Measurements from ENCODE around the gene PACSIN2.
"Not testable (repeated sequence)": the region's sequence is repeated elsewhere in the genome, so short reads cannot be mapped to it uniquely, and the experiment has no call there.

The PACSIN2 gene

DNA sequence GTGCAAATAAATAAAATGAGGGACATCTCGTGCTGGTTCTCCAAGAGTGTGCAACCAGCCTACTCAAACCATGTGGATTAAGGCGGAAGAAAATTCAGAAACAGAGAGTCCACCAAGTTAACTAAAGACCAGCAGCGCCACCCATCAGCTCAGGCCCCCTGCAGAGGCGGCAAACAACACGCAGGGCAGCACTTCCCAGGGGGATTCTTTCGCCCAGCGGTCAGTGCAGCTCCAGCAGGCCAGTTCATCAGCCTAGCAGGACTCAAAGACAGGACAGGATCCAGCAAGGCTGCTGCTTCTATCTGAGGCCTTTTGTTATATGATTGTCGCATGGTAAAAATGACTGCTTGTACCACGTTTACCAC is 51.7 kb downstream of the PACSIN2 start:
- no peak for DNase-seq

DNA sequence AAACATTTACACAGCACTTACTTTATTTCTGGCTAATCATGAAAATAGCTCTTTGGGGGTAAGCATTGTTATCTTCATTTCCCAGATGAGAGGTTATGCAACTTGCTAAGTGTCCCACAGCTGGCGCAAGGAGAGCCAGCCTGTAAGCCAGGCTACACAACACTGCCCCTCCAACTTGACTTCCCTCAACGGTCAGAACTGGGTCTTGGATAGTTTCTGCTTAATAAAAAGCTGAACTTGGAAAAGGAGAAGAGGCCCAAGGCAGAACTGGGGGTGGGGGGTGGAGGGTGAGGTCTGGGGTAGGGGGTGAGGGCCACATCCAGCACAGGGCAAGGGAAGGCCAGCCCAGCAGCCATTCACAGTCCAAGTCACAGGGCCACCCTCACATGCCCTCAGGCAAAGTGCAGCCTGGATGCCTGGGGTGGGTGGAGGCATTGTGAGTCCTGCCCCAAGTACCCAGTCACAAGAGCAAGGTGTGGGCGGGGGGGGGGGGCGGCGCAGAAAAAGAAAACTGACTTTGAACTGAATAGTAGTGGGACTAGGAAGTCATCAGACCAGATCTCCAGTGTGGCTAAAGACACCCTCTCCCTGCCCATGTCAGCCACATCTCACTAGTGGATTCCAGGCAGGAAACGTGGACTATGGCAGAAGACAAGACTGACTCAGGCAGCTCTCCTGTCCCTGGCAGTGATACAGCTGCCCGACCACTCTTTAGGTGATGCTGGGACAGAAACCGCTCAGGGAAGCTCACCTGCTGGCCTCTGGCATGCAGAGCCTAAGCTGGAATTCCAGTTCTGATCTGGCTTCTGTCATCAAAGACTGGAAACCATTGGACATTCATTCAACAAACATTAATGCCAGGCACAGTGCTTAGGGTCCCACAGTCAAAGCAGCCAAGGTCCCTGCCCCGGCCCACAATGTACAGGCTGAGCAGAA is 52.4 kb downstream of the PACSIN2 start:
- no peak for DNase-seq

DNA sequence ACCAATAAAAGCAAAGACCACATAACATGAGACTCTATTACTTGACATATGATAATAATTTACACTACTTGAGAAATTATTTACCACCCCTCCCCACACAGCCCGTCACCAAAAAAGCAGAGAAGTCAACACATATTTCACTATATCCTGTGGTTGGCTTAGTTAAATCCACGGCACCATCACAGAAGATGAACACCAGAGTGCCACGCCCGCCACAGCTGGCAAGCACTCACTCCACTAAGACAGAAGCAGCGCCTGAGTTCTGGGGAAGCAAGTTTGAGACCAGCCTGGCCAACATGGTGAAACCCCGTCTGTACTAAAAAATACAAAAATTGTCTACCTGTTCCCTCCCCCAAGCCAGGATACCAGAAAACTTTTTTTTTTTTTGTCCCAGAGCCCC is 53.1 kb downstream of the PACSIN2 start:
- DNase-seq: no peak

DNA sequence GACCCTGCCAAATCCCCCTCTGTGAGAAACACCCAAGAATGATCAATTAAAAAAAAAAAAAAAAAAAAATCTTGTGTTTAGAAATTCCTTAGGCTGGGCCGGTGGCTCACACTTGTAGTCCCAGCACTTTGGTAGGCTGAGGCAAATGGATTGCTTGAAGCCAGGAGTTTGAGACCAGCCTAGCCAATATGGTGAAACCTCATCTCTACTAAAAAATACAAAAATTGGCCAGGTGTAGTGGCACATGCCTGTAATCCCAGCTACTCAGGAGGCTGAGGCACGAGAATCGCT is 53.6 kb downstream of the PACSIN2 start:
- DNase-seq: not testable (repeated sequence)

DNA sequence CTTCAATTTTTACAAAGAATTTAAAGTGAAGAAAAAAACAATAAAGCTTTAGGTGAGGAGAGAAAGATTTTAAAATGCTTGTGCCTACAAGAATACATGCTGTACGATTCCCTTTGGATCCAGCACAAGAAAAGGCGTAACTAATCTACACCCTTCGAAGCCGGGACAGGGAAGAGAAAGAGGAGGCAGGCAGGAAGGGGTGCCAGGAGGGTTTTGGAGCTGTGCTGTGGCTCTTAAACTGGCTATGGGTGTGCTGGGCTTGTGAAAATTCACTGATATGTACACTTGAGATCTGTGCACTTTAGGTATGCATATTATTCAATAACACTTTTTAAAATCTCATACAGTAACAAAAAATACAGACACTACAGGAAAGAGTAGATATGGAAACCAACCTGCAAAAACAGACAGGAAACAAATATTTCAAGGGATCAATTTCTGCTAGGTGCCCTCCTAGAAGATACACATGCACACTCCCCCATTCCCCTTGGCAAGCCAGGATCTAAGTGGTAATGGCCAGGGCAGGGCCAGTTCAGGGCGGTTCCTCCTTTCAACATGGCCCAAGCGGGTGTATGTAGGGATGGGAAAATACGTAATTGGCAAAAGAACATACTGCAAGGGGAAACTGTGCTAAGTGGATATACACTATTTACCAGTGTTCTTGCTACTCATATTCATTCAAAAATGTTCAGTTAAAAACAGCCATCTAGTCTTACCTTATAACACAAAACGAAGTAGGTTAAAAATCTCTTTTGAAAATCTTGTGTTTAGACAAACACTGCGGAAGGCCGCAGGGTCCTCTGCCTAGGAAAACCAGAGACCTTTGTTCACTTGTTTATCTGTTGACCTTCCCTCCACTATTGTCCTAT is 54.2 kb downstream of the PACSIN2 start:
- DNase-seq: no peak

DNA sequence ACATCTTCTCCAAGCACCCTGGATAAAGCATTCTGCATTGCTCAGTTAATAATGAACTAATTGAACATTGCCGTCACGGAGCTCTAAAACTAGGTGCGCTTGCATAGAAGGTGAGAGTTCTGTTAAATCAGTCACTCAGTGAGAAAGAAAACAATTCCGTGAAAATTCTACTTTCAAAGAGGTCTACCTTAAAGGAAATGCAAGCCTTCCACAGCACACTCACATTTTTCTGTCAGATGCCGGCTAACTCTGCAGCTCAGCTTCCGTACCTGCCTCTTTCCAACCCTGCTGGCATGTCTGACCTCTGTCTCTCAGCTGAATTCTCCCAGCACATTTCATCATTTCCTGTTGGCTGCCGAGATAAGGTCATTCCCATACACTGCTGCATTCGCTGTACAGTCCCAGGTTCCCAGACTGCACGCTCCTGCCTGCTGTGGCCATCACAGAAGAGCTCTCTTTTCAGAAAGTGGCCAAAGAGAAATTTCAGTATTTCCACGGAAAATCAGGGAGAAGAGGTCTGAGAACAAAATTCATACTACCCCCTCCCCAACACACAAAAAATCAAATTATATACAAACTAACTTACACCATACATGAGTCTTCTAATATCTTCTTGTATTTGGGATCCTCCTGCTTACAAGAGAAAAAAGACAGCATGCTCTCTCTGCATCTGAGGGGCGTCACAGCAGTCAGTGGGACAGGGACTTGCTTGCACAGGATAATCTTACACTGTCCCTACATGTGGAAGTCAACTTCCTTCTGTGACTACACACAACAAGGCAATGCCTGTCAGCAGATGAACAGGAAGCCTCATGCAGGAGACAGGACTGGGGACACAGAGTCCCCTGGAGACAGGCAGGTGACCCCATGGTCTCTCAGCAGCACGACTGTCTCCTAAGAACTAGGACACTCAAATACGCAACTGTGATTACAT is 55.1 kb downstream of the PACSIN2 start:
- no peak for DNase-seq

DNA sequence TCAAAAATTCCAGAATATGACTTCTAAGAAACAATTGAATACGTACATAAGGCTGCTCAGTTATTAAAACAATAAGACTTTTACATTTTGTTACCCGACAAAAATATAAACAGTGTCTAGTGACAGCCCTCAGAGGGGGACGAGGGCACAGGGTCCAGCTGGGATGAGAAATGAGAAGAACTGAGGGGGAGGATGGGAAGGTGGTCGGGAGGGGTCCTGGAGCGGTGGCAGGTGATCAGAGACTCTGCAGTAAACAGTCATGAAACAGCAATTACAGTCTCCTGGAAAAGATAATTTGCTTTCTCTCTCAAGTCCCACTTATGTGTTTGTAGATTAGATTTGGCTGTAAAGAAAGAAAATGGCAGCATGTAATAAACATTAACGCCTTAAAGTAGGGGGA is 56.0 kb downstream of the PACSIN2 start:
- DNase-seq: no peak

DNA sequence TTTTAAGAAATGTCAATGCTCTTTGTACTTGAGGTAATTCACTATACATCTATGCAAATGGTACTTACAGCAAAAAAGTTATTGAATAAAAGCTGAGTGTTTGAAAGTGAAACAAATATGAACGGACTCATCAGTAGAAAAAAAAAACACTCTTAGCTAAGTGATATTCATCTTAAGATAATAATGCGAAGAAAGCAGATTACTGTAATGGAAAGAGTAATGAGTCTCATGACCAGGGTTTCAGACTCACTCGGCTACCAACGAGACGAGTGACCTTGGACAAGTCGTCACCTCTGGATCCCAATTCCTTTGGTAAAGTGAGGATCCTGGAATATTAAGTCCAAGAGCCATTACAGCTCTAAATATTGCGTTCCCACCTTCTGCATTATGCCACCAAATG is 57.0 kb downstream of the PACSIN2 start:
- no peak for DNase-seq

DNA sequence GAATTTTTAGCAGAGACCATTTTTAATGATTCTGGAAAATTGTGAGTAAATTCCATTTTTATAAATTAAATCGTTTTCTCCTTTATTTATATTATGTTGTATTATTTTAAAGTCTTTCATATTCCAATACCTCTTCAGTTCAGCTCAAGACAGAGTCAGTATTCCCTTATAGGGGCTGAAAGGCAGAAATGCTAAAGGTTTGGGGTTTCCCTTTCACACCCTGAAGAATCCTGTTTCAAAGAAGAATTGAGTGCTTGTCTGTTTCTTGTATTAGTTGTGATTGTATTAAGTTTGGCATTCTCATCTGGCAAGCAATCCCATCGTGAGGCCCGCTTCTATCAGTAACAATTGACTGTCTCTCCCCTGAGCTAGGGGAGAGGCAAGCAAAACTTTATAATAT is 57.4 kb downstream of the PACSIN2 start:
- DNase-seq: no peak

DNA sequence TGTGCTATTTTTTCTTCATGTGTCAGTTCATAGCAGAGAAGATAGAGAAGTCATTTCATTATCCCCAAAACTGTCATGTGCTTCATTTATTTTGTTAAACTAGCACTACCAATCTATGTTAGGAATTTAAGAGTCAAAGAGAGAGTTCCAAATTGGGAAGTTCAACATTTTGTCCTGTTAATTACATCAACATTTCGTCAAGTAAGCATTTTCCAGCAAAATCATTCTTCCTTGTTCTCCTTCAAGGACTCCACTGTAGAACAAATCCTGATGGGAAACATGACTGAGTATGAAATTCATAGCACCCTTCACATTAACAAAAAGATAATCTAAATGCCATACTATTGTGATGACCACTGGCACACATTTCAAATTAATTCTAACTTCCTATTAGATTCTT is 59.1 kb downstream of the PACSIN2 start:
- DNase-seq: no peak

DNA sequence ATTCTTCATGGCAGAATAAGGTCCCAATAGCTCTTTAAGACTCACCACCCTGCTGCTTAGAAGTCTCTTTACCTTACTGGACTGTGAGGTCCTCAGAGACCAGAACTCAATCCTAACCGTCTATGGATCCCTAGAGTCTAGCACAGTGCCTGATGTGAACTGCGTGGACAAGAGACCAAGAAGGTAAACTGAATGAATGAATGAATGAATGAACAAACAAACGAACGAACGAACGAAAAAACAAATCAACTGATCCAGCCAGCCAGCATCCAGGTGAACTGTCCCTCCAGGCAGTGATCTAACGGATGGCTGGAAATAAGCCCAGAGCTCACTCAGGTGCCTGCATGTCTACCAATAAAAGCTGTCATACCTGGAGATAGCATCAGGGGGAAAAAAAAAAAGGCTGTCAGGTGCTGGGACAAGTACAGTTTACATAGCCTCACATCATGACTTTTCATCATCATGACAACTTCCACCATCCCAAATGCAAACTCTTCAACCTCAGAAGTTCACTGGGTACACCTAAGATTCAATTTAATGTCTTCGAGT is 59.8 kb downstream of the PACSIN2 start:
- DNase-seq: no peak

DNA sequence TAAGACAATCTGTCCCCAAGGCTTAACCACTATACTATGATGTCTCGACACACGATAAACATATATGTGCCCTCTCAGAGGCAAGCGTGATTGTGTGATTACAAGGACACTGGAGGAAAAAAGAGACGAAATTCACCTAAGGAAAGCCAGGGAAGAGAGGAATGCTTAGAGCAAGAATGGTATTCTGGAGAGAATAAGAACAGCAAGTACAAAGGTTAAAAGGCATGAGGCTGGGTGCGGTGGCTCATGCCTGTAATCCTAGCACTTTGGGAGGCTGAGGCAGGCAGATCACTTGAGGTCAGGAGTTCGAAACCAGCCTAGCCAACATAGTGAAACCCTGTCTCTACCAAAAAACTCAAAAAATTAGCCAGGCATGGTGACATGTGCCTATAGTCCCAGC is 61.2 kb downstream of the PACSIN2 start:
- not testable (repeated sequence) for DNase-seq

DNA sequence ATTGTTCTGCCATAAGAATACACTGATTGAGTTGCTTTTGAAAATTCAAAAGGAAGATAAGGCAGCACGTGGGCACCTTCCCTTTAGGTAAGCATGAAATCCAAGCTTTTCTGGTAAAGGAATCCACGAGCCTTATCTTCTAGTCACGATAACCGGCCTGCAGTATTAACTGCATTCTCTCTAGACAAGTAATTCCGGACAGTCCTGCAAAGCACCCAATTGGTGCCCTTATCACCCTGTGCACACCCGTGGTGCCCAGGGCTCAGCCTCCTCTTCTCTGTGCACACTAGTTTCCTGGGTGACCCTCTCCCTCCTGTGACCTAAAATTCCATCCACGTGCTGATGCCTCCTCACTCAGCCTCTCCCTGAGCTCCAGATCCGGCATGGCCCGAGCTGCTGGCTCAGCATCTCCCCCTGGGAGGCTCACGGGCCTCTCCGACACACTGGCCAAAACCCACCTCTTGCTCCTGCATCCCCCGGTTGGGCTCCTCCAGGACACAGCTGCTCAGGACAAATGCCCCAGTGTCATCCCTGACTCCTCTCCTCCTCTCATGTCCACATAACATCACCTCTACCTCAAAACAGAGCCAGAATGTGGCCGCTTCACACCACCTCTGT is 63.7 kb downstream of the PACSIN2 start:
- DNase-seq: no peak

DNA sequence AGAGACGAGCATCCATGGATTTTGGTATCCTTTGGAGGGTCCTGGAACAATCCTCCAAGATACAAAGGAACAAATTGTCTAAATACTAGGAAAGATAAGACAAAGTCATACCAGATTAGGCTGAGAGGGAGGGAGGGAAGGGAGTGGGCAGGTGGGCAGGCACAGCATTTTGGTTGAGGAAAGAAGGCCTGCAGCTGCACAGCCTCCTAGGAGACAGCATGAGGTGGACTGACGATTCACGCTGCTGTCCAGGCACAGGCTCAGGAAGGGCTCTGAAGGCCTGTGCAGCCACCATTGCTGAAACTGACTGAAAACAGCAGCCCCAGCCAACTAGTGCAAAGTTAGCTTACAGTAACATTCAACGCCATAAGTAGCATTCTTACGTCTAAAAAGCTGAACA is 64.7 kb downstream of the PACSIN2 start:
- no peak for DNase-seq

DNA sequence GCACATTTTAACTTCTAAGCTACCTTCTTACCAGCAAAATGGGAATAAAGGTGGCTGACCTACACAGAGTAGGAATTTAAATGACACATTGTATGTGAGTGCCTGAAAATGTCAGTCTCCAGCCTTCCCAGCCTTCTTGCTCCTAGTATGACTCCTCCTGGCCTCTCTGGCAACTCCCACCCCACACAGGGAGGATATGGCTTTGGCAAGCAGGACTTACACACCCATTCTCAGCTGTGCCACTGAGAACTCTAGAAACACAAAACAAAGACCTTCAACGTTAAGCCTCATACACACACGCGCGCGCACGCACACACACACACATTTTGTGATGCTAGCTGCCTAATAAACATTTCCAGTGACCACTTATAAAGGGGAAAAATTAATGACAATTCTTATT is 65.8 kb downstream of the PACSIN2 start:
- DNase-seq: no peak

DNA sequence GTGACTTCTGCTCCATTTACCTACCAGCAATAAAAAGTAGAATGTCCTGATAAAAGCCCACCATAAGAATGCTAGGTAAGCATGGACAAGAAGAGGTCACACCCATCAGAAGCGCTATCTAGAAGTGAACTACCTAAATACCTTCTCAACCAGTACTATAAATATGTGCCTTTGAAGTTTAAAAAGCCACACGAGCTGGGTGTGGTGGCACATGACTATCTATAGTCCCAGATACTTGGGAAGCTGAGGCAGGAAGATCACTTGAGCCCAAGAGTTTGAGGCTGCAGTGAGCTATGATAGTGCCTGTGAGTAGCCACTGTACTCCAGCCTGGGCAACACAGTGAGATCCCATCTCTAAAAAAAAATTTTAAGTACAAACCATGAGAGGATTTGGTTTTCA is 66.7 kb downstream of the PACSIN2 start:
- DNase-seq: no peak

DNA sequence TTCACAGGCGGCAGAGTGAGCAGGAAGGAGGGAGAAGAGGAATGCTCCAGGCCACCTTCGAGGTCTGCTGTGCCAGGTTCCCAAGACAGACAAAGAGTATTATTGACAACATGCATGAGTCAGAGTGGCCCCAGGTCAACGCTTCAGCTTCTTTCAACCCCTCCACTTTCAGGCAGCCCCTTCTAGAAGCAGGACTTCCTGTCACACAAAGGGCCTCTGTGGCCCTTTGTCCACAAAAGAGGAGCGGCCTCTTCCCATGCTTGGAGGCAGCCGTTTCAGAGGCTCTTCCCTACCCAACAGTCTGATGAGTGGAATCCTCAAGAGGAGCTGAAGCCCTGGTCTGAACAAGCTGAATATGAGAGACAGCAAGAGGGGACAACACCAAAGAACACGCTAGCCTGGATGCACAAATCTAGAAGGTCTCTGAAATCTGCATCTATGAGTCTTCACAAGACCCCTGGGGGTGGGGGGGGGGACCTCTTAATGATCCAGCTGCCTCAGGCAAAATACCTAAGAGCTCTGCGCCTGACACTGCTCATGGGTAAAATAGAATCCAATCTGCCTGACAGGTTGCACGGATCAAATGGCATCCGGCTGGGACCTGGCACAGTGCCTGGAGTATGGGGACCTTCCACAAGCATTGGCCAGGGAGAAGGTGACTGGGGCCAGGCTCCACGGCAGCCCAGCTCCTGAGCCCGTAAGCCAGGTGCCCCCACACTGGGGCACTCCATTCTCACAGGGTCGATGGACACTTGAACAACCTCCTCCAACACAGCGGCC is 67.5 kb downstream of the PACSIN2 start:
- peak; percentile 80 for DNase-seq

DNA sequence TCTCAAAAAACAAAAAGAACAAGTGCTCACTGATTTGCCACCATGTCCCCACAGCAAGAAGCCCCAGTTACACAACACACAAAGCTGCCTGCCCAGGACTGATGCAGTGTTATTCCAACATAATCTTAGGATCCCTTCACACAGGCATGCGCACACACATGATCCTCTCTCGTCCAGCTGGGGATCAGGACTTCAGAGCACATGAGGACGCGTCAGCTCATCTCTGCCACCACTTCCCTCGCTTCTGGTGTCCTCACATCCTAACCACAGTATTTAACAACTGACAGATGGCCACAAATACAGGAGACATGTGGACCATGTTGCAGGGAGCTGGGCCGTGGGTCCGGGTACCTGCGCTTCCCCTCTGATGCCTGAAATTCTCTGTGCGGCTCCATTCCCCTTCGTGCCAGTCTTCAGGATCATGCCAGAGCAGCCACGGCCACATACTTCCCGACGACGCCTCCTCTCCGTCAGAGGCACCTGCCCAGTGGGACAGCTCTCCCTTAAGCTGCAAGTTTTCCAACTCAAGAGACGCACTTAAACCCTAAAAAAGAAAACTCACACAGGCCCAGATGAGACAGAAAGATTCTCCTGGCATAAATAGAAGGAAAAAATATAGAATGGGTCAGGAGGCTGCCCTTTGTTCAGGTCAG is 68.3 kb downstream of the PACSIN2 start:
- DNase-seq: no peak

DNA sequence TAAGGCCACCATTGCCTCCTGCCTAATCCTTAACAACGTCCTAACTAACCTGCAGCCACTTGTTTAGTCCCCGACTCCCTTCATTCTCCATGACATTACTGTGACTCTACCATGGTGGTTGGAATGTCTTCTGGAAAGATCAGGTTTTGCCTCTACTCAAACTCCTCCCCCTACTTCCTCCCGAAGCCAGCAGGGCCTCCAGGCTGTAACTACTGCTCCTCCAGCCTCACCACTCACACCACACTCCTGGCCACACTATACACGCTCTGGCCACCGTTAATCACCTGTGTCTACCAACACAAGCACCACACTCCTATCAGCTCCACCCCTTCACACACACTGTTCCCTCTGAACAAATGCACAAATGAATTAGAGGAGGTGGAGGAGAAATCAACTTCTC is 69.2 kb downstream of the PACSIN2 start:
- DNase-seq: no peak

DNA sequence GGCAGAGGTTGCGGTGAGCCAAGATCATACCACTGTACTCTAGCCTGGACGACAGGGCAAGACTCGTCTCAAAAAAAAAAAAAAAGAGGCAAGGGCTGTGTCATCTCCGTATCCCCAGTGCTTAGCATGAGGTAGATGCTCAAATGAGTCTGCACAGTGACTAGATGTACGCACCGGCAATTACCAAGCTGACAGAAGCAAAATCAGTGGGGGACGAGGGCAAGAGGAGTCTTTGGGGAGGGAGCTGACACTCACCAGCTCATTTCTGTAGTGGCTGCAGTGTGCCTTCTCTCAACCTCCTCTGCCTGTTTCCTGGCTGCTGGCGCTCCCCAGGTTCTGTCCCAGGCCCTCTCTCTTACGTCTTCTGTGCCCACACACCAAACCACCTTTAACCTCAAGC is 69.9 kb downstream of the PACSIN2 start:
- no peak for DNase-seq

DNA sequence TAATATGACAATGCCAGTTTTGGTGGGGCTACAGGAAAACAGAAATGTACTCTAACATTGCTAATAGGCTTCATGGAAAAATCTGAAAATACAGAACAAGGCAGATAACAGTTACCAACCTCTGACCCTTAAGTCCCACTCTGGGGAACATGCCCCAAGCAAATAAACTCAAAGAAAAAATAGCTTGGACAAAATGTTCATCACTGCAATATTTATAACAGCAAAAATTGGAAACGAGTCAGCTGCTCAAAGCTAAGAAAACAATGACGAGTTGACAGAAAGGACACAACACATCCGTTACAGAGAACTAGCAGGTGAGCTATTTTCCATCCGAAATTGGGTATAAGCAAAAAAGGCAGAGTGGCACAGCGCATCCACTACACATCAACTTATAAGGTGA is 70.5 kb downstream of the PACSIN2 start:
- no peak for DNase-seq

Data from NCI-H146 (cell line).